Stimulated activated CD8-positive, alpha-beta memory T cell treated with anti-CD3 and anti-CD28 coated beads, Interleukin-7, amount 100 ng/mL, for 24 hours (primary cell): ENCODE results near the gene NQO2.
"Not testable (repeated sequence)": the region's sequence is repeated elsewhere in the genome, so short reads cannot be mapped to it uniquely, and the experiment has no call there.

Experiments
- DNase-seq: peaks from one replicate; pipeline ENCODE4 v3.0.0-alpha.2; 2020; ENCODE audit warnings: low read depth

NQO2 gene

GRCh38 chr6:2989332-2990247 lies 10.1 kb upstream of the NQO2 start:
- DNase-seq: peak; percentile 41

- no peak for DNase-seq
Measured at GRCh38 chr6:2990248-2990931, 9.3 kb upstream of the NQO2 start.

- no peak for DNase-seq
Measured at GRCh38 chr6:2990932-2991506, 8.7 kb upstream of the NQO2 start.

GRCh38 chr6:2992330-2992979 lies 7.2 kb upstream of the NQO2 start:
- DNase-seq: no peak

GRCh38 chr6:2993755-2994317 lies 5.9 kb upstream of the NQO2 start:
- DNase-seq: no peak

GRCh38 chr6:2998249-2998997 lies 1.3 kb upstream of the NQO2 start:
- not testable (repeated sequence) for DNase-seq

GRCh38 chr6:2998998-2999617 lies 586 bp upstream of the NQO2 start:
- DNase-seq: no peak

GRCh38 chr6:3001146-3001772 lies 1.6 kb downstream of the NQO2 start:
- no peak for DNase-seq

- DNase-seq: no peak
Measured at GRCh38 chr6:3001773-3002293, 2.1 kb downstream of the NQO2 start.

GRCh38 chr6:3003226-3003625 lies 3.5 kb downstream of the NQO2 start:
- DNase-seq: not testable (repeated sequence)

- DNase-seq: no peak
Measured at GRCh38 chr6:3005077-3005476, 5.4 kb downstream of the NQO2 start.

GRCh38 chr6:3005874-3006273 lies 6.2 kb downstream of the NQO2 start:
- DNase-seq: no peak

- DNase-seq: no peak
Measured at GRCh38 chr6:3006476-3006875, 6.8 kb downstream of the NQO2 start.

GRCh38 chr6:3007571-3007970 lies 7.9 kb downstream of the NQO2 start:
- DNase-seq: no peak

GRCh38 chr6:3008712-3009265 lies 9.1 kb downstream of the NQO2 start:
- DNase-seq: not testable (repeated sequence)

- no peak for DNase-seq
Measured at GRCh38 chr6:3009930-3010329, 10.2 kb downstream of the NQO2 start.

GRCh38 chr6:3011158-3011557 lies 11.5 kb downstream of the NQO2 start:
- no peak for DNase-seq

GRCh38 chr6:3011592-3011991 lies 11.9 kb downstream of the NQO2 start:
- no peak for DNase-seq

GRCh38 chr6:3013486-3013885 lies 13.8 kb downstream of the NQO2 start:
- no peak for DNase-seq
